SU-DHL-6 (cell line): Measurements from ENCODE around the gene DNAJB14.

Source experiments
- H2AFZ ChIP-seq: fragments of 200-600 bp; sonication (generic); 2 replicates; pipeline ENCODE4 v1.6.1; 2014; ENCODE audit warnings: low read depth, mild to moderate bottlenecking, moderate library complexity, mixed read lengths, antibody characterized with exemption, low read length; ENCODE audit not compliant: severe bottlenecking
- H3F3A ChIP-seq: fragments of 200-600 bp; shearing (Covaris generic); 2 replicates; pipeline ENCODE4 v1.6.0; 2016; ENCODE audit warnings: antibody characterized with exemption, mild to moderate bottlenecking; ENCODE audit not compliant: insufficient read depth
- H3K27ac ChIP-seq: fragments of 200-600 bp; sonication (generic); 2 replicates; pipeline ENCODE4 v1.5.1; 2016; ENCODE audit warnings: low read depth, mild to moderate bottlenecking, low read length, moderate library complexity, mixed read lengths
- H3K27me3 ChIP-seq: fragments of 200-600 bp; sonication (generic), shearing (Covaris generic); 2 replicates; pipeline ENCODE4 v1.6.0; 2014; ENCODE audit warnings: mild to moderate bottlenecking, low read length
- H3K36me3 ChIP-seq: fragments of 200-600 bp; sonication (generic); 2 replicates; pipeline ENCODE4 v1.6.1; 2014; ENCODE audit warnings: mild to moderate bottlenecking, low read length, mixed read lengths
- H3K4me2 ChIP-seq: fragments of 300-600, 200-600 bp; shearing (Covaris generic), sonication (generic); 2 replicates; pipeline ENCODE4 v1.6.0; 2014; ENCODE audit warnings: low read length, low read depth, mild to moderate bottlenecking; ENCODE audit not compliant: poor library complexity, severe bottlenecking
- H3K4me3 ChIP-seq: fragments of 200-600 bp; sonication (generic); 2 replicates; pipeline ENCODE4 v1.5.1; 2014; ENCODE audit warnings: antibody characterized with exemption, low read length, mild to moderate bottlenecking, mixed read lengths; ENCODE audit not compliant: insufficient read depth, poor library complexity, severe bottlenecking
- H3K79me2 ChIP-seq: fragments of 200-600 bp; sonication (generic); 2 replicates; pipeline ENCODE4 v1.6.1; 2014; ENCODE audit warnings: mild to moderate bottlenecking, low read length, moderate library complexity; ENCODE audit not compliant: insufficient read depth
- H3K9ac ChIP-seq: fragments of 200-600 bp; sonication (generic); 2 replicates; pipeline ENCODE4 v1.7.0; 2014; ENCODE audit warnings: mild to moderate bottlenecking, low read length
- H3K9me2 ChIP-seq: fragments of 200-600 bp; sonication (generic); replicated peaks from 2 replicates; pipeline ENCODE4 v1.6.1; 2014; ENCODE audit warnings: low read length; ENCODE audit not compliant: insufficient read depth
- H3K9me3 ChIP-seq: fragments of 200-600 bp; sonication (generic); 2 replicates; pipeline ENCODE4 v1.6.1; 2014; ENCODE audit warnings: low read length, mixed read lengths; ENCODE audit not compliant: insufficient read depth
- H4K20me1 ChIP-seq: fragments of 200-600 bp; sonication (generic); 2 replicates; pipeline ENCODE4 v1.6.1; 2014; ENCODE audit warnings: low read depth, mild to moderate bottlenecking, antibody characterized with exemption, low read length, moderate library complexity, mixed read lengths
- EZH2phosphoT487 ChIP-seq: fragments of 200-600 bp; sonication (generic), shearing (Covaris generic); conservative IDR thresholded peaks from 2 replicates; pipeline ENCODE4 v1.6.1; 2018; ENCODE audit warnings: mild to moderate bottlenecking, antibody characterized with exemption, low read length, moderate library complexity, mixed read lengths
- TF ChIP-seq, protein P1 (sequence below): fragments of 200-600 bp; sonication (generic); IDR thresholded peaks from one replicate; pipeline ENCODE4 v1.5.1; 2017; ENCODE audit warnings: antibody characterized with exemption, mild to moderate bottlenecking, low read length, moderate library complexity; ENCODE audit not compliant: insufficient read depth, poor library complexity, severe bottlenecking

The DNAJB14 gene

DNA sequence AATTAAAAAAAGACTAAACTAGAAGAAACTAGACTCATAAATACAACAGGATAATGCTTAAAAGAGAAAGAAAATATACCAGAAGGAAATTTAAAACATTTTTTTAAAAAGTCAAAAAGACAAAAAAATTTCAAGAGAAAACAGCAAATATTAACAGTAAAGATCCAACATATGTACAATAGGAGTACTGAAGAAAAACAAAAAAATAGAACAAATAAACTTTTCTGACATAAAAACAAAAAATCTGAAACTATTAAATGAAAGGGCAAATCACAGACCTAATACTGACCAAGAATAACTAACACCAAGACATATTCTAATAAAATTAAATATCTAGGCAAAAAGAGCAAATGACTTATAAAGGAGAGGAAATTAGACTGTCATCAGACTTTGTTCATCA is 11.5 kb downstream of the DNAJB14 start:
- H3K27me3 ChIP-seq = no peaks in the 10 kb centered on the region
- TF ChIP-seq EZH2phosphoT487 = no peak
- TF ChIP-seq, protein P1, sequence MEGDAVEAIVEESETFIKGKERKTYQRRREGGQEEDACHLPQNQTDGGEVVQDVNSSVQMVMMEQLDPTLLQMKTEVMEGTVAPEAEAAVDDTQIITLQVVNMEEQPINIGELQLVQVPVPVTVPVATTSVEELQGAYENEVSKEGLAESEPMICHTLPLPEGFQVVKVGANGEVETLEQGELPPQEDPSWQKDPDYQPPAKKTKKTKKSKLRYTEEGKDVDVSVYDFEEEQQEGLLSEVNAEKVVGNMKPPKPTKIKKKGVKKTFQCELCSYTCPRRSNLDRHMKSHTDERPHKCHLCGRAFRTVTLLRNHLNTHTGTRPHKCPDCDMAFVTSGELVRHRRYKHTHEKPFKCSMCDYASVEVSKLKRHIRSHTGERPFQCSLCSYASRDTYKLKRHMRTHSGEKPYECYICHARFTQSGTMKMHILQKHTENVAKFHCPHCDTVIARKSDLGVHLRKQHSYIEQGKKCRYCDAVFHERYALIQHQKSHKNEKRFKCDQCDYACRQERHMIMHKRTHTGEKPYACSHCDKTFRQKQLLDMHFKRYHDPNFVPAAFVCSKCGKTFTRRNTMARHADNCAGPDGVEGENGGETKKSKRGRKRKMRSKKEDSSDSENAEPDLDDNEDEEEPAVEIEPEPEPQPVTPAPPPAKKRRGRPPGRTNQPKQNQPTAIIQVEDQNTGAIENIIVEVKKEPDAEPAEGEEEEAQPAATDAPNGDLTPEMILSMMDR = no peak
- H3K4me3 ChIP-seq = no peak overlapping the region
- no peak overlapping the region for H3K27ac ChIP-seq
- H3K36me3 ChIP-seq = peaks cover 9% of the 10 kb centered on the region; the same call in 1 of the 2 replicates
- H3K9ac ChIP-seq = no peak overlapping the region
- no peaks in the 10 kb centered on the region; the same call in 1 of the 2 replicates for H4K20me1 ChIP-seq
- peaks cover 73% of the 10 kb centered on the region for H3K79me2 ChIP-seq
- H2AFZ ChIP-seq = no peak overlapping the region
- H3K9me3 ChIP-seq = no peaks in the 10 kb centered on the region
- H3K9me2 ChIP-seq = no peaks in the 10 kb centered on the region
- H3K4me2 ChIP-seq = no peak overlapping the region
- H3F3A ChIP-seq = no peaks in the 10 kb centered on the region; the same call in 1 of the 2 replicates

DNA sequence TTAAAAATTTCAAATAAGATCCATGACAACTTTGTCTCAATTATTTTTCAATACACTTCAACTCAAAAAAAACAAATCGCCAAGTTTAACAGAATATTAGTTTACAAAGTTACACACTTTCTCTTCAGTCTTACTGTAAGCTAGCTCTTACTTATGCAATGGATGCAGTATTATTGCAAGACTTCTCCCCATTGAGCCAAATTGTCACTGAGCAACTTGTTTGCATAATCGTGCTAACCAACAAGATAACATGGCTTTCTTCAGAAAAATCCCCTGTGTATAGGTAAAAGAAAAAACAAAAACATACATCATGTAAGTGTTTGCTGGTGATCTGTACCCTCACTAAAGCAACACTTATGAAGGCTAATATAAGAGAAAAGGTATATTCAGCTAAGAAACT is 18.9 kb downstream of the DNAJB14 start:
- peaks cover 6% of the 10 kb centered on the region; the same call in 1 of the 2 replicates for H3K36me3 ChIP-seq
- no peaks in the 10 kb centered on the region for H3K27me3 ChIP-seq
- H3K27ac ChIP-seq = no peak overlapping the region
- H3K9me3 ChIP-seq = no peaks in the 10 kb centered on the region
- H2AFZ ChIP-seq = no peak overlapping the region
- no peak overlapping the region for H3K4me2 ChIP-seq
- no peaks in the 10 kb centered on the region; the same call in 1 of the 2 replicates for H3F3A ChIP-seq
- no peaks in the 10 kb centered on the region for H3K9me2 ChIP-seq
- TF ChIP-seq EZH2phosphoT487 = no peak
- TF ChIP-seq, protein P1 = no peak
- H4K20me1 ChIP-seq = no peaks in the 10 kb centered on the region
- peaks cover 32% of the 10 kb centered on the region for H3K79me2 ChIP-seq
- no peak overlapping the region for H3K9ac ChIP-seq
- H3K4me3 ChIP-seq = no peak overlapping the region

DNA sequence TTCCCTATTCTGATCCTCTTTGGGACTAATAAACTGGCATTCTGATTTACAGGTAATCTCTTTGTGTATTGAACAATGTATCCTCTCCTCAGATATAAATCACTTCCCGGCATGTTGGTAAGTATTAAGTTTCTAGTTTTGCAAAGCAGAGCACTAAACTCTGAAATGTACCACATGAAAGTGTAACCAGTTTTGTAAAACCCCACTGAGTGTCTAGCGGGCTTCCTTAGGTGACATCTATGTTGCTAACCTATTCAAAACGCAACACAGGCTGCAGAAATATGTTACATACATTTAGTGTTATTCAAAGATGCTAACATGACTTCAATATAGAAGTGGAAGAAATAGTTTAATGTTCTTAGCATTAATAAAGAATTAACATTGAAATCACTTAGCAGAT is 25.2 kb downstream of the DNAJB14 start:
- Histone ChIP-seq H4K20me1 (no peaks in the 10 kb centered on the region), H3K9me2 (no peaks in the 10 kb centered on the region), H3F3A (no peaks in the 10 kb centered on the region), H3K4me3 (no peak overlapping the region), H3K9me3 (no peaks in the 10 kb centered on the region), H3K4me2 (no peak overlapping the region), H3K27ac (no peak overlapping the region), H2AFZ (no peak overlapping the region), H3K36me3 (peaks cover 10% of the 10 kb centered on the region; the same call in 1 of the 2 replicates), H3K9ac (no peak overlapping the region), H3K79me2 (no peaks in the 10 kb centered on the region), H3K27me3 (no peaks in the 10 kb centered on the region)
- TF ChIP-seq EZH2phosphoT487 = no peak
- TF ChIP-seq, protein P1 = no peak
